Fibroblast of lung (primary cell): Measurements from ENCODE around the gene CDK13. TPM values are rescaled to one million over a fixed set of nuclear protein-coding genes. Genes with fewer than 3 reads are reported as not detected.

Experiments used
- DNase-seq, 2 donors: peaks; one replicate each; pipeline versions ENCODE4 v3.0.0 to v3.0.0-alpha.2; 2010; ENCODE audit warnings: low read depth in 2 of 2
- H2AFZ ChIP-seq: 2 replicates; pipeline ENCODE4 v1.5.1; 2012; ENCODE audit warnings: low read length, control low read depth, inconsistent platforms
- H3K27ac ChIP-seq: 2 replicates; pipeline ENCODE4 v1.5.1; 2011; ENCODE audit warnings: low read length, control low read depth; ENCODE audit not compliant: insufficient read depth
- H3K27me3 ChIP-seq: 2 replicates; pipeline ENCODE4 v1.5.1; 2011; ENCODE audit warnings: mild to moderate bottlenecking, low read length; ENCODE audit not compliant: control insufficient read depth, insufficient read depth
- H3K36me3 ChIP-seq: 2 replicates; pipeline ENCODE4 v1.5.1; 2011; ENCODE audit warnings: low read length; ENCODE audit not compliant: control insufficient read depth, insufficient read depth
- H3K4me1 ChIP-seq: 2 replicates; pipeline ENCODE4 v1.5.1; 2011; ENCODE audit warnings: low read length; ENCODE audit not compliant: control insufficient read depth, insufficient read depth; ENCODE audit errors: extremely low read depth
- H3K4me2 ChIP-seq: 2 replicates; pipeline ENCODE4 v1.5.1; 2011; ENCODE audit warnings: low read length, control low read depth; ENCODE audit not compliant: insufficient read depth; ENCODE audit errors: extremely low read depth
- H3K4me3 ChIP-seq, 4 experiments: fragments of 200-600 bp in 1 of 4; sonication (generic) in 1 of 4; replicated peaks in 1 of 4; 2 replicates each; pipeline ENCODE4 v1.5.1; 2011 to 2016; ENCODE audit warnings: low read length in 4 of 4, low read depth in 3 of 4, mild to moderate bottlenecking in 3 of 4, control low read depth in 2 of 4, inconsistent platforms in 1 of 4, mixed read lengths in 1 of 4; ENCODE audit not compliant: insufficient read depth in 1 of 4; ENCODE audit errors: control extremely low read depth in 1 of 4
- H3K79me2 ChIP-seq: 2 replicates; pipeline ENCODE4 v1.5.1; 2012; ENCODE audit warnings: mild to moderate bottlenecking, low read length, inconsistent platforms; ENCODE audit not compliant: control insufficient read depth, insufficient read depth
- H3K9ac ChIP-seq: 2 replicates; pipeline ENCODE4 v1.5.1; 2011; ENCODE audit warnings: mild to moderate bottlenecking, low read length, control low read depth; ENCODE audit not compliant: insufficient read depth
- H3K9me3 ChIP-seq: 2 replicates; pipeline ENCODE4 v1.5.1; 2012; ENCODE audit warnings: low read depth, low read length; ENCODE audit not compliant: control insufficient read depth, insufficient read depth
- H4K20me1 ChIP-seq: 2 replicates; pipeline ENCODE4 v1.5.1; 2011; ENCODE audit warnings: low read length; ENCODE audit not compliant: control insufficient read depth, insufficient read depth; ENCODE audit errors: extremely low read depth
- CTCF ChIP-seq, 2 donors: IDR thresholded peaks in 1 of 2; conservative IDR thresholded peaks in 1 of 2; 1 replicate in 1 of 2; 2 replicates in 1 of 2; pipeline ENCODE4 v1.5.1; 2011 to 2012; ENCODE audit warnings: low read length in 2 of 2, control low read depth in 1 of 2, inconsistent platforms in 1 of 2, low read depth in 1 of 2, mild to moderate bottlenecking in 1 of 2
- EZH2 ChIP-seq: IDR thresholded peaks from 2 replicates; pipeline ENCODE4 v1.5.1; 2012; ENCODE audit warnings: low read length, control low read depth, mild to moderate bottlenecking; ENCODE audit errors: missing control alignments
- polyA plus RNA-seq, 2 donors: library from polyadenylated mRNA; depleted of rRNA in 1 of 2; stranded (reverse) in 1 of 2; unstranded in 1 of 2; fragments of >200 nt; gene quantifications; 2 replicates each; pipeline ENCODE4 v1.2.1, GENCODE V29; 2011 to 2012; ENCODE audit warnings: missing spikeins in 1 of 2
- total RNA-seq: library from RNA; depleted of rRNA; stranded (reverse); fragments of >200 nt; gene quantifications from 2 replicates; pipeline ENCODE4 v1.2.1, GENCODE V29; 2014

Gene CDK13
- total and polyA plus RNA-seq, 2 donors (not counting 1 experiment from before 2014, with no cell fraction given) = 35.3 to 76.8 TPM

- Histone ChIP-seq H3K27me3 (no peaks in the 10 kb centered on the region), H3K9me3 (no peaks in the 10 kb centered on the region), H3K4me3 (no peak overlapping the region), H3K9ac (no peak overlapping the region), H2AFZ (no peak overlapping the region), H3K4me1 (no peaks in the 10 kb centered on the region), H3K79me2 (no peaks in the 10 kb centered on the region), H3K4me2 (no peak overlapping the region), H3K36me3 (peaks cover 8% of the 10 kb centered on the region), H4K20me1 (no peaks in the 10 kb centered on the region), H3K27ac (no peak overlapping the region)
- DNase-seq = no peak
- TF ChIP-seq EZH2 = no peak
- TF ChIP-seq CTCF (conservative IDR thresholded peaks at IDR 0.05 in 1 of 2, IDR thresholded peaks at IDR 0.05 in 1 of 2; ENCODE audit: low read depth in 1 of 2, low read length in 2 of 2) = no peak
Measured at GRCh38 chr7:40097728-40098127, 147.7 kb downstream of the CDK13 start.

- Histone ChIP-seq H2AFZ (no peak overlapping the region), H3K27ac (no peak overlapping the region), H3K36me3 (peaks cover 4% of the 10 kb centered on the region), H3K27me3 (no peaks in the 10 kb centered on the region), H3K4me2 (no peak overlapping the region), H3K4me1 (no peaks in the 10 kb centered on the region), H3K9me3 (no peaks in the 10 kb centered on the region), H3K4me3 (no peak overlapping the region), H3K79me2 (no peaks in the 10 kb centered on the region), H3K9ac (no peak overlapping the region), H4K20me1 (no peaks in the 10 kb centered on the region)
- TF ChIP-seq EZH2 (no peak), CTCF (conservative IDR thresholded peaks at IDR 0.05 in 1 of 2, IDR thresholded peaks at IDR 0.05 in 1 of 2; ENCODE audit: low read depth in 1 of 2, low read length in 2 of 2) (no peak)
- no peak for DNase-seq
Measured at GRCh38 chr7:40098810-40099209, 148.8 kb downstream of the CDK13 start.

- H3K36me3 ChIP-seq = no peaks in the 10 kb centered on the region
- H3K4me3 ChIP-seq = no peak overlapping the region
- no peak for TF ChIP-seq EZH2
- TF ChIP-seq CTCF (conservative IDR thresholded peaks at IDR 0.05 in 1 of 2, IDR thresholded peaks at IDR 0.05 in 1 of 2; ENCODE audit: low read depth in 1 of 2, low read length in 2 of 2) = no peak
- no peak overlapping the region for H3K4me2 ChIP-seq
- no peaks in the 10 kb centered on the region for H3K27me3 ChIP-seq
- H4K20me1 ChIP-seq = no peaks in the 10 kb centered on the region
- H2AFZ ChIP-seq = no peak overlapping the region
- no peaks in the 10 kb centered on the region for H3K9me3 ChIP-seq
- H3K9ac ChIP-seq = no peak overlapping the region
- H3K79me2 ChIP-seq = no peaks in the 10 kb centered on the region
- H3K4me1 ChIP-seq = no peaks in the 10 kb centered on the region
- H3K27ac ChIP-seq = no peak overlapping the region
- DNase-seq = no peak
Measured at GRCh38 chr7:40099837-40100236, 149.8 kb downstream of the CDK13 start.
